ENCODE measurements around the gene GOSR1.
"Not testable (repeated sequence)": the region's sequence is repeated elsewhere in the genome, so short reads cannot be mapped to it uniquely, and the experiment has no call there.

Gene GOSR1

DNA sequence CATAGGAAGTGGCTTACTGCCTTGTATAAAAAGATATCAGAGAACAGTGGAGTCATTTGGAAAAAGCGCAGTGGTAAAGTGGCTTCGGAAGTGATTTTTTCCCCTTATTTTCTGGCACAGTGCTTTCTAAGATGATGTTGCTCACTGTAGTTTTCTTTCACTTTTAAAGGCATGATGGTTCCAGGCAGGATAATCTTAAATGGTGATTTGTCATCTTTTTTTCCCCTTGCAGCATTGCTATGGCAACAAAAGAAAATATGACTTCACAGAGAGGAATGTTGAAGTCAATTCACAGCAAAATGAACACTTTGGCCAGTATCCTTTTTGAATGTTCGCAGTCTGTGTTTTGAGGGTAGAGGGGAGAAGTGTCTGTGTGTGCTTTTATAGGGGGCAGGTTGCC lies 42.5 kb downstream of the GOSR1 start:
- TF ChIP-seq CTCF (IDR thresholded peaks at IDR 0.05; ENCODE audit: borderline replicate concordance, insufficient read depth, low read depth, low read length) = no peak
- no peak overlapping the region for H3K4me3 ChIP-seq (ENCODE audit: low read depth, low read length)

- no peak for TF ChIP-seq CTCF (IDR thresholded peaks at IDR 0.05; ENCODE audit: borderline replicate concordance, insufficient read depth, low read depth, low read length)
- H3K4me3 ChIP-seq (ENCODE audit: low read depth, low read length) = no peak overlapping the region
Observed at GRCh38 chr17:30520436-30520835, 43.2 kb downstream of the GOSR1 start.

- H3K4me3 ChIP-seq (ENCODE audit: low read depth, low read length) = no peak overlapping the region
- TF ChIP-seq CTCF (IDR thresholded peaks at IDR 0.05; ENCODE audit: borderline replicate concordance, insufficient read depth, low read depth, low read length) = no peak
Observed at GRCh38 chr17:30520882-30521281, 43.7 kb downstream of the GOSR1 start.

DNA sequence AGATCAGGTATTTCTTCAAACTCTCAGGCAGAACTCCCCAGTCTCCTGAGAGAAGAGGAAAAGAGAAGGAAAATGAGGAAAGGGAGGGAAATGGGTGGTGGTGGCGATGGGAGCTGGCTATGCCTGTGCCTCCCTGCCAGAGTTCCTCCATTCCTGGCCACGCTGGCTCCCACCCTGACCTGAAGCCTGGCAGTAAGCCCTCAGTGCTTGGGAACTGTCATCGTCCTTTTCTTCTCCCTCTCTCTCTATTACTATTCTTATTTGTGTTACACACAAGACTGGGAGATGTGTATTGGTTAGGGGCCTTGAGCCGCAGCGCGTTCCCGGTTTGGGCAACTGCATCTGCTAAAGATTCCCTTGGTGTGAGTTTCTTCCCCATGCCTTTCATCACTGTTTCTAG lies 44.6 kb downstream of the GOSR1 start:
- no peak overlapping the region for H3K4me3 ChIP-seq (ENCODE audit: low read depth, low read length)
- TF ChIP-seq CTCF (IDR thresholded peaks at IDR 0.05; ENCODE audit: borderline replicate concordance, insufficient read depth, low read depth, low read length) = no peak

GRCh38 chr17:30523236-30523635 lies 46.0 kb downstream of the GOSR1 start:
- H3K4me3 ChIP-seq (ENCODE audit: low read depth, low read length) = not testable (repeated sequence)

DNA sequence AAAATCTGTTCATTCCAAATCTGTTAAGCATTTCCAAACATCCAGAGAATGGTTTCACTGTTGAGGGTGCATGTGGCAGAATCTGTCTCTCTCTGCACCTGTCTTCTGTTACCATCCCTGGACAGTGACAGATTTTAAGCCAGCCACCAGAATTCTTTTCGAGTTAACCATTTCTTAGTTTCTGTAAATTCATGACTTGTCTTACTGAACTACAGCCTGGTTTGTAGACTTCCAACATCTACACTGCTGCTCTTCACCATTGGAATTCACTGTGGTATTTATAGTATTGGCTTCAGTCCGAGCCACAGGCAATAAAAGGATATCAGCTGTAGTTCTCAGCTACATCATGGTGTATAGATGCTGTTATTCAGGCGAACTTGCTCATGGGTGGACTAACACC lies 47.6 kb downstream of the GOSR1 start:
- no peak for TF ChIP-seq CTCF (IDR thresholded peaks at IDR 0.05; ENCODE audit: borderline replicate concordance, insufficient read depth, low read depth, low read length)
- H3K4me3 ChIP-seq (ENCODE audit: low read depth, low read length) = no peak overlapping the region

DNA sequence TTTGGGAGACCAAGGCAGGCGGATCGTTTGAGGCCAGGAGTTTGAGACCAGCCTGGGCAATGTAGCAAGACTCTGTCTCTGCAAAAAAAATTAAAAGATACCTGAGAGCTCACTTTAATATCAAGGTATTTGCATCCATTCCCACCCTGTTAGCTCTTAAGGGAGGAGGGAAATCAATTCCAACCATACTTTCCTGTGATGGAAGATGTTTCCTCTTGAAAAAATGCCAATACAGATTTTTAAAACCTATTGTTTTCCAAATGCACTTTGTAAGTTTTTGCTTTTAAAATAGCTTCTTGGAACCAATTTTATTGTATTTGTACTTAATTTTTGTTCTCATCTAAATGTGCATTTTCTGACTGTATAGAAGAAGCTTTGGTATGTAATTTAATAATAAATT lies 49.2 kb downstream of the GOSR1 start:
- H3K4me3 ChIP-seq (ENCODE audit: low read depth, low read length) = no peak overlapping the region
- TF ChIP-seq CTCF (IDR thresholded peaks at IDR 0.05; ENCODE audit: borderline replicate concordance, insufficient read depth, low read depth, low read length) = no peak

DNA sequence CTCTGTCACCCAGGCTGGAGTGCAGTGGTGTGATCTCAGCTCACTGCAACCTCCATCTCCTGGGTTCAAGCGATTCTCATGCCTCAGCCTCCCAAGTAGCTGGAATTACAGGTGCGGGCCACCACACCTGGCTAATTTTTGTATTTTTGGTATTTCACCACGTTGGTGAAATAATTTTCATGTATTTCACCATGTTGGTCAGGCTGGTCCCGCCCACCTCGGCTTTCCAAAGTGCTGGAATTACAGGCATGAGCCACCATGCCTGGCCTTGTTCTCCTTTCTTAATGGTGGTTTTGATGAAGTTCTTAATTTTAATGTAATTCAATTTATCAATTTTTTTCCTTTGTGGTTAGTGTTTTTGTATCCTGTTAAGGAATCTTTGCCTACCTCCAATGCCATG lies 51.5 kb downstream of the GOSR1 start:
- H3K4me3 ChIP-seq (ENCODE audit: low read depth, low read length) = not testable (repeated sequence)
